Naive B cell (primary cell): Measurements from ENCODE around the gene XYLT1. TPM values are rescaled to one million over a fixed set of nuclear protein-coding genes. Genes with fewer than 3 reads are reported as not detected.

ENCODE experiments used
- ATAC-seq, 2 donors: fragments of 150-1000 bp; cut with Tn5 transposase; 2 replicates each; pipeline ENCODE4 v1.10.0; 2021; ENCODE audit warnings: low read depth in 2 of 2, mild to moderate bottlenecking in 2 of 2, moderate library complexity in 2 of 2
- DNase-seq: peaks from one replicate; pipeline ENCODE4 v3.0.0; 2022
- H3K27ac Mint-ChIP-seq, 6 donors: one replicate each; pipeline ENCODE4 v1.8.0; 2020 to 2022; ENCODE audit warnings: mild to moderate bottlenecking in 6 of 6, mixed read lengths in 6 of 6, moderate library complexity in 5 of 6, inconsistent platforms in 2 of 6
- H3K27me3 Mint-ChIP-seq, 3 donors: one replicate each; pipeline ENCODE4 v1.8.0; 2021 to 2022; ENCODE audit warnings: mixed read lengths in 3 of 3, mild to moderate bottlenecking in 1 of 3
- H3K36me3 Mint-ChIP-seq, 2 donors: one replicate each; pipeline ENCODE4 v1.8.0; 2020 to 2022; ENCODE audit warnings: mixed read lengths in 2 of 2, inconsistent platforms in 1 of 2, mild to moderate bottlenecking in 1 of 2
- H3K4me1 Mint-ChIP-seq, 3 donors: one replicate each; pipeline ENCODE4 v1.8.0; 2020 to 2022; ENCODE audit warnings: mixed read lengths in 3 of 3, inconsistent platforms in 1 of 3, mild to moderate bottlenecking in 1 of 3, moderate library complexity in 1 of 3
- H3K4me3 Mint-ChIP-seq, 8 donors: one replicate each; pipeline ENCODE4 v1.8.0; 2020 to 2022; ENCODE audit warnings: mild to moderate bottlenecking in 8 of 8, mixed read lengths in 8 of 8, moderate library complexity in 8 of 8, inconsistent platforms in 2 of 8
- H3K9me3 Mint-ChIP-seq, 7 donors: one replicate each; pipeline ENCODE4 v1.8.0; 2020 to 2022; ENCODE audit warnings: mixed read lengths in 7 of 7, mild to moderate bottlenecking in 5 of 7, inconsistent platforms in 2 of 7, moderate library complexity in 1 of 7
- polyA plus RNA-seq, 6 donors: library from polyadenylated mRNA; unstranded; fragments of 300-500 nt; fragmentation: Illumina TruSeq; gene quantifications; one replicate each; pipeline ENCODE4 v1.2.3, GENCODE V29; 2021; ENCODE audit warnings: low read depth in 6 of 6

Gene XYLT1
- polyA plus RNA-seq, 6 donors from 2014 or later, result 1.7 to 8.7 (median 3.9) TPM

- Mint-ChIP-seq H3K4me3 (peak overlapping the region; percentile 22 to 73 (median 53)), H3K9me3 (peaks cover 0 to 4% (median 0%) of the 10 kb centered on the region in 7 donors), H3K27ac (peak overlapping the region in 4 of 6 donors; percentile 51 to 90 (median 78)), H3K4me1 (peaks cover 27 to 42% (median 33%) of the 10 kb centered on the region in 3 donors), H3K36me3 (peaks cover 0 to 8% of the 10 kb centered on the region in 2 donors), H3K27me3 (peaks cover 0 to 17% (median 16%) of the 10 kb centered on the region in 3 donors)
- DNase-seq, result peak; percentile 55
- ATAC-seq, result peak; percentile 80 to 84
These were observed 5.9 kb upstream of the XYLT1 start for GRCh38 chr16:17476414-17477259.

DNA sequence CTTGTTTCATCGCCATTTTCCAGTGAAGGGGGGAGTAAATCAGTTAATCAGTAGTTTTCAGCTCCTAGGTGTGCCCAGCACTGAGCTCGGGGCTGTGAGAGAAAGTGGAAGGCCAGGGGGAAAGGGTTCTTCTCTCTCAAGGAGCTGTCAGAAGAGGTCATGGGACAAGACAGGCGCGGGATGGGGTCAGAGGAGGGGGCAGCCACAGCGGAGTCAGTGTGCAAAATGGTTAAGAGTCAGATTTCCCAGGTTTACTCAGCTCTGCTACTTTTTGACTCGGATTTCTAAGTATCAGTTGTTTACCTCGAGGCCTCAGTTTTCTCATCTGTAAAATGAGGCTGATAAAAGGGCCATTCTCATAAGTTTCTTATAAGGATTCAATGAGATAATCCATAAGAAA lies 4.3 kb upstream of the XYLT1 start:
- Mint-ChIP-seq H3K27me3 (peaks cover 0 to 3% (median 2%) of the 10 kb centered on the region in 3 donors), H3K36me3 (no peaks in the 10 kb centered on the region), H3K9me3 (no peaks in the 10 kb centered on the region), H3K4me1 (peaks cover 31 to 48% (median 33%) of the 10 kb centered on the region in 3 donors), H3K27ac (peak overlapping the region in 3 of 6 donors; percentile 80 to 88 (median 86)), H3K4me3 (peak overlapping the region in 4 of 8 donors; percentile 62 to 92 (median 72))
- DNase-seq (no peak), ATAC-seq (no peak)

GRCh38 chr16:17474572-17474971 lies 3.8 kb upstream of the XYLT1 start:
- H3K4me3 Mint-ChIP-seq, result peak overlapping the region; percentile 47 to 92 (median 74)
- DNase-seq, result peak; percentile 32
- H3K27ac Mint-ChIP-seq, result peak overlapping the region in 5 of 6 donors; percentile 22 to 88 (median 86)

DNA sequence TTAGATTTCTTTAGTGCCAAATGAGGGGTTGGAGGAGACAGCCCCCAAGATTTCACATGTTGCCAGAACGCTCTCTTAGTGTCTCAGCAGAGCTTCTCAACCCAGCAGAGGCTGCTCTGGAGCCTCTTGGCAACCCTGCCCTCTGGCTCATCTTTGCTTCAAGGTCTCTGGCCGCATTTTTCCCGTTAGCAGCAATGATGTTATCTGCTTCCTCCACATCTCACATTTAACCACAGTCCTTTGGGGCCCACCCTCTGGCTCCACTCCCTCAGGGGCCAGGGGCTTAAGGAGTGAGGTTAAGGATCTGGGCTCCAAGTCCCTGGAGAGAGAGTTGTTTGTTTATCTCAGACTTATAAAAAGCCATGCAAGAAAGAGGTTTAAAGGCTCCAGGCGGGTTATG lies 3.3 kb upstream of the XYLT1 start:
- DNase-seq, result no peak
- H3K27ac Mint-ChIP-seq, result peak overlapping the region in 4 of 6 donors; percentile 67 to 88 (median 83)
- no peaks in the 10 kb centered on the region for H3K27me3 Mint-ChIP-seq
- no peak for ATAC-seq
- no peaks in the 10 kb centered on the region for H3K36me3 Mint-ChIP-seq
- peaks cover 40 to 57% (median 42%) of the 10 kb centered on the region in 3 donors for H3K4me1 Mint-ChIP-seq
- H3K9me3 Mint-ChIP-seq, result no peaks in the 10 kb centered on the region
- peak overlapping the region; percentile 47 to 92 (median 74) for H3K4me3 Mint-ChIP-seq

More at GRCh38 chr16:17474572-17474971, 3.8 kb upstream of the XYLT1 start:
- Mint-ChIP-seq H3K4me1 (peaks cover 34 to 52% (median 37%) of the 10 kb centered on the region in 3 donors), H3K9me3 (no peaks in the 10 kb centered on the region), H3K27me3 (no peaks in the 10 kb centered on the region), H3K36me3 (no peaks in the 10 kb centered on the region)
- ATAC-seq, result peak; percentile 25 to 28

DNA sequence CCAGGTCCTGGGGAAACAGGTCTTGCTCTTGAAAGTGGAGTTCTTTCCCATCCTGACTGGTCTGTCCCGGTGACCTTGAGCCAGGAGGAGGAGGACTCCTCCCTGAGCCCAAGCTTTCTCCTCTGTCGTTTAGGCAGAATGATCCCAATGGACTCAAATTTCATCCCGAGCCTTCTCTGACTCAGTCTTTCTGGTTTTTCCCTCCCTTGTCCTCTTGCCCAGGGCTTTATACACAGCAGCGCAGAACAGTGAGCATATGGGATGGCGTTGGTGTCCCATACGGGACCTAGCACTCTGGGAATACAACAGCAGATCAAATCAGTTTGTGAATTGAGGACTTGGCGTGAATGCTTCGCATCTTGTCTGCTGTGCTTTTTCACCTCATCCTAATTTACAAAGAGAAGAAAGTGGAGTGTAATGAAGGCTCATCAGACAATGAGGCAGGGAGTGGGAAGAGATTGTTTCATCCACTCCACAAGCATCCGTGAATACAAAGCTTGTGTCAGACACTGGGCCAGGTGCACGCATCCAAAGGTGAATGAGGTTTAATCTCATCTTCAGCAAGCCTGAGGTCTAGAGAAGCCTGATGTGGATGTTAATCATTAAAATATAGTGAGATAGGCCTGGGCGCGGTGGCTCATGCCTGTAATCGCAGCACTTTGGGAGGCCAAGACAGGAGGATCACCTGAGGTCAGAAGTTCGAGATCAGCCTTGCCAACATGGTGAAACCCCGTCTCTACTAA lies 1.1 kb upstream of the XYLT1 start:
- H3K27me3 Mint-ChIP-seq, result no peaks in the 10 kb centered on the region
- H3K9me3 Mint-ChIP-seq, result no peaks in the 10 kb centered on the region
- no peak for DNase-seq
- no peaks in the 10 kb centered on the region for H3K36me3 Mint-ChIP-seq
- no peak for ATAC-seq
- H3K4me3 Mint-ChIP-seq, result peak overlapping the region; percentile 58 to 97 (median 84)
- H3K4me1 Mint-ChIP-seq, result peaks cover 60 to 71% (median 62%) of the 10 kb centered on the region in 3 donors
- peak overlapping the region; percentile 38 to 94 (median 84) for H3K27ac Mint-ChIP-seq

DNA sequence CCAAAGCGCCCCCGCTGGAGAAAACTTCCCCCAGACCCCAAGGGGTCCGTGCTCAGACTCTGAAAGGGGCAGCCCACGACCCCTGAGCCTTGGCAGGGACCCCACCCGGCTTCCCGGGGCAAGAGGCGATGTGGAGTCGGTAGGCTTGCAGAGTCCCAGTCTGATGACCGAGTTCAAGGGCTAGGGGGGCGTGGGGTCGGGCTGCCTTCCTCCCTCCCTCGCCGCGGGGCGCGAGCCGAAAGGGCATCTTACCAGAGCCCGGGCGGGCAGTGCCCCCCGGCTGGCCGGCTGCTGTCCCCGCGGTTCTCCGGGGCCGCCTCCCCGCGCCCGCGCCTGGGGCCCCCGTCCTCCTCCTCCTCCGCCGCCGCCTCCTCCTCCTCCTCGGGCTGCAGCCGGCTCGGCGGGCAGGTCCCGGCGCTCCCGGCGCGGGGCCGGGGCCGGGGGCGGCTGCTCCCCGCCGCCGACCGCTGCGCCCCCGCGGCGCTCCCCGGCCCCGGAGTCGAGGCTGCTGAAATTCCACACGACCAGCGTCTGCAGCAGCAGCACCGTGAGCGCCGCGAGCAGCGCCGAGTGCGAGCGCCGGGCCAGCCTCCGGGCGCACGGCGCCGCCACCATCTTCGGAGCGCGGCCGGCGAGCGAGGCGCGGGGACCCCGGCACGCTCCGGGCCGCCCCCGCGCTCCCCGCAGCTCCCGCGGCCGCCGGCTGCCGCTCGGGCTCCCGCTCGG lies 415 bp downstream of the XYLT1 start:
- H3K4me1 Mint-ChIP-seq, result peaks cover 57 to 72% (median 64%) of the 10 kb centered on the region in 3 donors
- DNase-seq (peak; percentile 58), ATAC-seq (peak; percentile 33 to 34)
- peaks cover 0 to 11% of the 10 kb centered on the region in 2 donors for H3K36me3 Mint-ChIP-seq
- H3K9me3 Mint-ChIP-seq, result no peaks in the 10 kb centered on the region
- peak overlapping the region; percentile 90 to 100 (median 96) for H3K4me3 Mint-ChIP-seq
- H3K27ac Mint-ChIP-seq, result peak overlapping the region; percentile 89 to 95 (median 90)
- H3K27me3 Mint-ChIP-seq, result no peaks in the 10 kb centered on the region

- peak overlapping the region; percentile 89 to 95 (median 90) for H3K27ac Mint-ChIP-seq
- H3K4me1 Mint-ChIP-seq, result peaks cover 53 to 68% (median 61%) of the 10 kb centered on the region in 3 donors
- H3K9me3 Mint-ChIP-seq, result no peaks in the 10 kb centered on the region
- peak overlapping the region; percentile 90 to 100 (median 96) for H3K4me3 Mint-ChIP-seq
- DNase-seq (no peak), ATAC-seq (peak; percentile 59 to 65)
- H3K27me3 Mint-ChIP-seq, result no peaks in the 10 kb centered on the region
- H3K36me3 Mint-ChIP-seq, result peaks cover 0 to 11% of the 10 kb centered on the region in 2 donors
These were observed 999 bp downstream of the XYLT1 start for GRCh38 chr16:17469741-17470181.

- Mint-ChIP-seq H3K9me3 (no peaks in the 10 kb centered on the region), H3K36me3 (peaks cover 0 to 11% of the 10 kb centered on the region in 2 donors), H3K27me3 (no peaks in the 10 kb centered on the region), H3K27ac (peak overlapping the region; percentile 89 to 95 (median 90)), H3K4me3 (peak overlapping the region; percentile 90 to 100 (median 96)), H3K4me1 (peaks cover 47 to 67% (median 55%) of the 10 kb centered on the region in 3 donors)
- no peak for DNase-seq
- no peak for ATAC-seq
These were observed 1.6 kb downstream of the XYLT1 start for GRCh38 chr16:17469011-17469740.

GRCh38 chr16:17468611-17469010 lies 2.1 kb downstream of the XYLT1 start:
- H3K27me3 Mint-ChIP-seq, result no peaks in the 10 kb centered on the region
- ATAC-seq, result no peak
- H3K27ac Mint-ChIP-seq, result peak overlapping the region in 5 of 6 donors; percentile 65 to 95 (median 89)
- H3K9me3 Mint-ChIP-seq, result no peaks in the 10 kb centered on the region
- DNase-seq, result no peak
- H3K36me3 Mint-ChIP-seq, result peaks cover 0 to 15% of the 10 kb centered on the region in 2 donors
- peaks cover 48 to 67% (median 55%) of the 10 kb centered on the region in 3 donors for H3K4me1 Mint-ChIP-seq
- peak overlapping the region; percentile 90 to 100 (median 96) for H3K4me3 Mint-ChIP-seq

DNA sequence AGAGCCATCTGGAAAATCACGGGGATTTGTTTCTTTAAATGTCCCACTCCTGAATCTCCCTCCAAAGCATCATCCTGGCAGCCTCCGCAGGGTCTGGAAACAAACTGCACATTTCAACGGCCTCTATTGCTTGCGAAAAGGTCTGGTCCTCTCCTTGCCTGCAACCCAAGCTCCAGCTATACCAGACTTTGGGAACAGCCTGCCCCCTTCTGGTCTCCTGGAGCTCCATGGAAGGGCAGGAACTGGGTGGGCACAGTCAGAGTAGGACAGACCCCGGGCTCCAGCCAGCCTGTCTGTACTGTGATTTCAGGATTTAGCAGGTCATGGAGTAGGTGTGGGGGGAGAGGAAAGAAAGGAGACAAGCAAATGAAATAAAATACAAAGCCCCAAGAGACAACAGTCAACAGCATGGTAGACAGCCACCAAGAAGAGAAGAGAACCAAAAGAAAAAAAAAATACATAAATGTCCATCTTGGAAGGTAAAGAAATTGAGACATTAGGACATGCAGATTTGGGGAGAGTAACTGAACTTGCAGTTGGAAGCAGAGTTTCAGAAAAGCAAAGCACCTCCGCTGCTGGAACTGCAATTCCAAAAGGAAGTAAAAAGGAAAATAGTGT lies 2.7 kb downstream of the XYLT1 start:
- Mint-ChIP-seq H3K27ac (peak overlapping the region in 3 of 6 donors; percentile 49 to 95 (median 89)), H3K36me3 (peaks cover 0 to 17% of the 10 kb centered on the region in 2 donors), H3K4me1 (peaks cover 54 to 71% (median 59%) of the 10 kb centered on the region in 3 donors), H3K4me3 (peak overlapping the region; percentile 90 to 100 (median 96)), H3K27me3 (no peaks in the 10 kb centered on the region), H3K9me3 (no peaks in the 10 kb centered on the region)
- DNase-seq (no peak), ATAC-seq (no peak)

GRCh38 chr16:17466876-17467275 lies 3.9 kb downstream of the XYLT1 start:
- H3K9me3 Mint-ChIP-seq, result no peaks in the 10 kb centered on the region
- ATAC-seq (no peak), DNase-seq (no peak)
- H3K27me3 Mint-ChIP-seq, result no peaks in the 10 kb centered on the region
- H3K36me3 Mint-ChIP-seq, result peaks cover 0 to 18% of the 10 kb centered on the region in 2 donors
- peaks cover 65 to 80% (median 71%) of the 10 kb centered on the region in 3 donors for H3K4me1 Mint-ChIP-seq
- peak overlapping the region; percentile 32 to 100 (median 95) for H3K4me3 Mint-ChIP-seq
- H3K27ac Mint-ChIP-seq, result peak overlapping the region in 4 of 6 donors; percentile 26 to 89 (median 36)

DNA sequence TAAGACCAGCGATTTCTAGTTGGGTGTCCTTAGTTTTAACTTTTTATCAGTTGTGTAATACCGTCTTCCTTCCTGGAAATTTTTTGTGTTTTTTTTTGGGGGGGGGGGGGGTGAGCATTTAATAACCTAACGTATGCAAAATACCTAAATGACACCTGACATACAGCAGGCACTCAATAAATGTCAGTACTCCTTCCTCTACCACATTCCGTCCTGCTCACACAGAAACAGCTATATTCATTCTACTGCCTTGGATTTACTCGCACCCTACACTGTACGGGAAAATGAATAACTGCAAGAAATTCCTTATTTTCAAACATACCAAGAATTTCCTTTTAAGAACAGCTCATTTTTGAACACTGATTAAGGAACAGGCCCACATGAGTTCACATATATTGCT lies 5.3 kb downstream of the XYLT1 start:
- no peak for ATAC-seq
- peaks cover 0 to 5% (median 0%) of the 10 kb centered on the region in 7 donors for H3K9me3 Mint-ChIP-seq

More for the DNA sequence above, 5.3 kb downstream of the XYLT1 start:
- DNase-seq, result no peak
- Mint-ChIP-seq H3K4me1 (peaks cover 76 to 88% (median 85%) of the 10 kb centered on the region in 3 donors), H3K27ac (peak overlapping the region in 2 of 6 donors; percentile 2 to 58), H3K4me3 (no peak overlapping the region), H3K27me3 (no peaks in the 10 kb centered on the region), H3K36me3 (peaks cover 9 to 25% of the 10 kb centered on the region in 2 donors)
